Subcutaneous adipose tissue (tissue), 4 donors: ENCODE data around the gene EEF1AKMT1. TPM values are rescaled to one million over a fixed set of nuclear protein-coding genes. Genes with fewer than 3 reads are reported as not detected.

ENCODE experiments used
- CTCF ChIP-seq: fragments of 450-650 bp; IDR thresholded peaks from one replicate; pipeline ENCODE4 v1.5.1; 2016; ENCODE audit warnings: low read depth, mild to moderate bottlenecking, control low read depth, antibody characterized with exemption, moderate library complexity
- total RNA-seq, 4 donors: library from RNA; depleted of rRNA; stranded (reverse); fragments of >200 nt; gene quantifications; one replicate each; pipeline ENCODE4 v1.1.0, GENCODE V29; 2016

EEF1AKMT1 gene
- total RNA-seq, 4 donors from 2014 or later = 8.1 to 26.9 (median 9.1) TPM

DNA sequence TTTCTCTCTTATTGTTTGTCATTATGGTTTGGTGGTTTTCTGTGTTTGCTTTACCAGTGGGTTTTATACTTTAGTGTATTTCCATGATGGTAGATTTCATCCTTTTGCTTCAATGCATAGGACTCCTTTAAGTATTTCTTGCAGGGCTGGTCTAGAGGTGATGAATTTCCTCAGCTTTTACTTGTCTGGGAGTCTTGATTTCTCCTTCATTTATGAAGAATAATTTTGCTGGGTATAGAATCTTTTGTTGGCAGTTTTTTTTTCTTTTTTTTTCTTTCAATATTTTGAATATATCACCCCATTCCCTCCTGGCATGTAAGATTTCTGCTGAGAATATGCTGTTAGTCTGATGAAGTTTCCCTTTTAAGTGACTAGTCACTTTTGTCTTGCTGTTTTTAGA, 19.8 kb downstream of the EEF1AKMT1 start:
- no peak for TF ChIP-seq CTCF

DNA sequence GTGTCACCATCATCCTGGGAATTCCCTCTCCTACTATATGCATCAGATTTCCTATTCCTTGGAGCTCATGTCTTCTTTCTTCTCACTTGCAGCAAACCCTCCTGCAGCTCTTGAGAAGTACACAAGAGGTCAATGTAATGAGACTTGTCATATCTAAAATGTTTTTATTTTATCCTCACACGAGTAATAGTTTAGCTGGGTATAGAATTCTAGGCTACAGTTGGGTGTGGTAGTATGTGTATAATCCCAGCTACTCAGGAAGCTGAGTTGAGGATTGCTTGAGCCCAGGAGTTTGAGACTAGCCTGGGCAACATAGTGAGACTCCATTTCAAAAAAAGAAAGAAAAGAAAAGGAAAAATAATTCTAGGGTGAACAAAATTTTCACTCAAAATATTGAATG, 24.4 kb downstream of the EEF1AKMT1 start:
- no peak for TF ChIP-seq CTCF

DNA sequence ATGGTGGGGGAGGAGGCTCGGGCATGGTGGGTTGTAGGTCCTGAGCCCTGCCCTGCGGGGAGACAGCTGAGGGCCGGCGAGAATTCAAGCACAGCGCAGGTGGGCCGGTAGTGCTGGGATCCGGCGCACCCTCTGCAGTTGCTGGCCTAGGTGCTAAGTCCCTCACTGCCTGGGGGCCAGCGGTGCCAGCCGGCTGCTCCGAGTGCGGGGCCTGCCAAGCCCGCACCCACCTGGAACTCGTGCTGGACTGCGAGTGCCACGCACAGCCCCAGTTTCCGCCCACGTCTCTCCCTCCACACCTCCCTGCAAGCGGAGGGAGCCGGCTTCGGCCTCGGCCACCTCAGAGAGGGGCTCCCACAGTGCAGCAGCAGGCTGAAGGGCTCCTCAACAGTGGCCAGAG, 33.7 kb downstream of the EEF1AKMT1 start:
- no peak for TF ChIP-seq CTCF

GRCh38 chr13:20738616-20739015, 35.1 kb downstream of the EEF1AKMT1 start:
- no peak for TF ChIP-seq CTCF

DNA sequence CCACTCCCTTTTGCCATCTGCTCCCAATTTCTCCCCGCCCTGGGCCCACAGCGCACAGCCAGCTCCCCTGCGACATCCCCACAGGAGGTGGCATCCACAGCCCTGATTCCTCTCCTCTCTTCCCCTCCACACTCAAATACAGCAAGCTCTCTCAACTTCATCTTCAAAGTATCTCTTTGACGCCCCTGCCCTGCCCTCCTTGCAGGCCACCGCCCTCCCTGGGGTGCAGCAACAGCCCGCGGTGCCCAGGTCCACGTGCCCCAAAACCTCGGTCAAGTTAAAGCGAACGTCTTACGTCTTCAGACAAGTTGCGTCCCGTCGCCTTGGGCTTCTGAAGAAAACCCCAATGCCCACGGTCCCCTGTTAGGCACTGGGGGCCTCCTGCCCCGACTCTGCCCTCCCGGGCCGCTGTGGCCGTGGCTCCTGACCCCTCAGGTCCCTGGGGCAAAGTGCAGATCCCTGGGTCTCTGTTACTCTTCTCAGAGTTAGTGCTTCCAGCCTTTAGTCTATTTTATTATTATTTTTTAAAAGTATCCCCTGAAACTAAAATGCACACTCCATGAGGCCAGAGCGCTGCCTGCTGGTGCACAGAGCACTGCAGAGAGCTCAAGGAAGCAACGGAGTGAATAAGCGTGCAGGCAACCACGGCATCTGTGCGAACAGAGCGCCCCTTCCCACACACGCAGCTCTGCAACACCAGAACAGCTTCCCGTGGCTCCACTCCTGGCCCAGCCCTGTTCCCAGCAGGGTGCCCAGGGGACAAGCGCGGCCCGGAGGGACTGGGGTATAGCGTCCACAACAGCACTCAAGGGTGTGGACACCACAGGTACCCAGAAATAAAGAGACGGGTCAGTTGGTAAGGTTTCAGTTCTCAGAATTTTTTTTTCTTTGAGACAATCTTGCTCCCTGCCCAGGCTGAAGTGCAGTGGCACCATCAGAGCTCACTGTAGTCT, 43.9 kb downstream of the EEF1AKMT1 start:
- TF ChIP-seq CTCF = no peak

GRCh38 chr13:20728579-20729311, 45.0 kb downstream of the EEF1AKMT1 start:
- TF ChIP-seq CTCF = no peak

GRCh38 chr13:20727856-20728255, 45.9 kb downstream of the EEF1AKMT1 start:
- TF ChIP-seq CTCF = no peak
